ENCODE results near the gene TEKTIP1. TPM values are rescaled to one million over a fixed set of nuclear protein-coding genes. Genes with fewer than 3 reads are reported as not detected.
A peak's percentile ranks its signal among the peaks of the same experiment; 100 is the strongest.

The TEKTIP1 gene
- total RNA-seq, 2 donors from 2014 or later, result 2.1 to 4.0 TPM

DNA sequence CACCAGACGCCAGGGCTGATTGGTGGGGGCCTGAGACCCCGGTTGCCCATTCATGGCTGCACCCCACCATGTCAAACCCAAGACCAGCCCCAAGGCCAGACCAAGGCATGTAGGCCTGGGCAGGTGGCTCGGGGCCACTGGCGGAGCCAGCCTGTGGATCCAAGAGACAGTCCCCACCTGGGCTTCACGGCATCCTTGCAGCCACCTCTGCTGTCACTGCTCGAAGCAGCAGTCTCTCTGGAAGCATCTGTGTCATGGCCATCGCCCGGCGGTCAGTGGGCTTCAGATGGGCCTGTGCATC is 3.8 kb upstream of the TEKTIP1 start:
- Mint-ChIP-seq H3K36me3 (ENCODE audit: low read depth) (peaks cover 27% of the 10 kb centered on the region), H3K27me3 (no peaks in the 10 kb centered on the region), H3K9me3 (no peaks in the 10 kb centered on the region)

DNA sequence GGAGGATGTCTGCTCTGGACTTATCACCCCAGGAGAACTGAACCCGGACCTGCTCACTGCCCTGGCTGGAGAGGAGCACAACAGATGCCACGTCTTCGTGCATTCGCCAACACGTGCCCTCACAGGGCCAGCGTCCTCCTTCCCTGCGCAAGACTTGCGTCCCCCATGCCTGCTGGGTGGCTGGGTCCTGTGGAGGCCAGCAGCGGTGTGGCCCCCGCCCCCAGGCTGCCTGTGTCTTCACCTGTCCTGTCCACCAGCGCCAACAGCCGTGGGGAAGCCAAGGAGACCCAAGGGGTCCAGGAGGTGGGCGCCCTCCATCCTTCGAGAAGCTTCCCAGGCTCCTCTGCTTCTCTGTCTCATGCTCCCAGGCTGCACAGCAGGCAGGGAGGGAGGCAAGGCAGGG is 3.4 kb upstream of the TEKTIP1 start:
- Mint-ChIP-seq H3K4me3 (no peak overlapping the region), H3K27me3 (no peaks in the 10 kb centered on the region), H3K9me3 (no peaks in the 10 kb centered on the region), H3K27ac (no peak overlapping the region), H3K4me1 (no peaks in the 10 kb centered on the region), H3K36me3 (ENCODE audit: low read depth) (peaks cover 27% of the 10 kb centered on the region)
- ATAC-seq (replicated peaks), result no peak

More for the DNA sequence above, 3.8 kb upstream of the TEKTIP1 start:
- H3K4me1 Mint-ChIP-seq, result no peaks in the 10 kb centered on the region
- H3K27ac Mint-ChIP-seq, result no peak overlapping the region
- H3K4me3 Mint-ChIP-seq, result no peak overlapping the region
- ATAC-seq (replicated peaks), result no peak

GRCh38 chr19:3535981-3536380 is 3.0 kb upstream of the TEKTIP1 start:
- H3K4me1 Mint-ChIP-seq, result no peaks in the 10 kb centered on the region
- H3K27ac Mint-ChIP-seq, result no peak overlapping the region
- H3K9me3 Mint-ChIP-seq, result no peaks in the 10 kb centered on the region
- H3K27me3 Mint-ChIP-seq, result no peaks in the 10 kb centered on the region
- no peak overlapping the region for H3K4me3 Mint-ChIP-seq
- H3K36me3 Mint-ChIP-seq (ENCODE audit: low read depth), result peaks cover 27% of the 10 kb centered on the region
- ATAC-seq (replicated peaks), result no peak

DNA sequence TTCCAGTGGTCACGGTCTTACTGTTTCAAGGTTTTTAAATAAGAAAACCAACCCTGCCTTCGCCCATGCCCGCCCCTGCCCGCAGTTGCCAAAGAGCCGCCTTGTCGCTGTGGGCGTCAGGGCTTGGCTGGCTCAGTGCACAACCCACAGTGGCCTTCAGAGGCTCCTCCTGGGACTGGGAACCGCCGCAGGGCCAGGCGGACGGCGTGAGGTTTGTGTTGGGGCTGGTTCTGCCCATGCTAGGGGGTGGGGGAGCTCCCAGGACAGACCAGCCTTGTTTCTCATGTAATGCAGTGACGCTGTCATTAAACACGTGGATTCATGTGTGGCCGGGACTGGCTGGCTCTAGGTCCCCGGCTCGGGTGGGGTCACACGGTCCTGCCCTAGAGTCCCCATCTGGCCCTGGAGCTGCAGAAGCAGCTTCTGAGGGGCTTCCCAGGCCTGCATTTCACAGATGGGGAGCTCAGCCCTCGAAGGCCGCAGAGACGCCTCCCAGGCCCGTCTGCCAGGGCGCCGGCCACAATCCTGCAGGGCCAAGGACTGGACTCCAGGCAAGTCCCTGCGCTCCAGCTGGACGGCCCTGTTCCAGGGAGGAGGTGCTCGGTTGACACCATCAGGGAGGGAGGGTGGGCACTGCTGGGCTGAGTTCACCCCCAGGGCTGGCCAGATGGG is 2.4 kb upstream of the TEKTIP1 start:
- Mint-ChIP-seq H3K4me1 (no peaks in the 10 kb centered on the region), H3K36me3 (ENCODE audit: low read depth) (peaks cover 27% of the 10 kb centered on the region), H3K9me3 (no peaks in the 10 kb centered on the region), H3K4me3 (no peak overlapping the region), H3K27me3 (no peaks in the 10 kb centered on the region), H3K27ac (no peak overlapping the region)
- ATAC-seq (replicated peaks), result no peak

DNA sequence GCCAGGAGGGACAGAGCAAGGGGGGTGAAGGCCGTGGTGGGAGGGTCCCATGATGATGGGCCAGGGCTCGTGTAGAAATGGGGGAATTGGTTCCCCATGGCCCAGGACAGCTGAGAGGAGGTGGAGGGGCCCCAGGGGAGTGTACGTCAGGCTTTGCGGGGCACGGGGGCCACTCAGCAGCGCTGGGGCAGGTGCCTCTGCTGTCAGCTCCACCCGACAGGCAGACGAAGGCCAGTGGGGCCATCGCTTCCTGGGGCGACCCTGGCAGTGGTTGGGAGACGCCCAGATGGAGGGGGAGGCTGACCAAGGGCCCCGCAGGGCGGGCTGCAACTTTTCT is 1.9 kb upstream of the TEKTIP1 start:
- Mint-ChIP-seq H3K9me3 (no peaks in the 10 kb centered on the region), H3K36me3 (ENCODE audit: low read depth) (peaks cover 27% of the 10 kb centered on the region), H3K27ac (no peak overlapping the region), H3K27me3 (no peaks in the 10 kb centered on the region), H3K4me1 (no peaks in the 10 kb centered on the region), H3K4me3 (no peak overlapping the region)
- ATAC-seq (replicated peaks), result no peak

GRCh38 chr19:3537438-3538240 is 1.3 kb upstream of the TEKTIP1 start:
- H3K27ac Mint-ChIP-seq, result no peak overlapping the region
- ATAC-seq (replicated peaks), result peak; percentile 22
- H3K9me3 Mint-ChIP-seq, result no peaks in the 10 kb centered on the region
- no peaks in the 10 kb centered on the region for H3K27me3 Mint-ChIP-seq
- H3K36me3 Mint-ChIP-seq (ENCODE audit: low read depth), result peaks cover 27% of the 10 kb centered on the region
- H3K4me3 Mint-ChIP-seq, result no peak overlapping the region
- no peaks in the 10 kb centered on the region for H3K4me1 Mint-ChIP-seq

DNA sequence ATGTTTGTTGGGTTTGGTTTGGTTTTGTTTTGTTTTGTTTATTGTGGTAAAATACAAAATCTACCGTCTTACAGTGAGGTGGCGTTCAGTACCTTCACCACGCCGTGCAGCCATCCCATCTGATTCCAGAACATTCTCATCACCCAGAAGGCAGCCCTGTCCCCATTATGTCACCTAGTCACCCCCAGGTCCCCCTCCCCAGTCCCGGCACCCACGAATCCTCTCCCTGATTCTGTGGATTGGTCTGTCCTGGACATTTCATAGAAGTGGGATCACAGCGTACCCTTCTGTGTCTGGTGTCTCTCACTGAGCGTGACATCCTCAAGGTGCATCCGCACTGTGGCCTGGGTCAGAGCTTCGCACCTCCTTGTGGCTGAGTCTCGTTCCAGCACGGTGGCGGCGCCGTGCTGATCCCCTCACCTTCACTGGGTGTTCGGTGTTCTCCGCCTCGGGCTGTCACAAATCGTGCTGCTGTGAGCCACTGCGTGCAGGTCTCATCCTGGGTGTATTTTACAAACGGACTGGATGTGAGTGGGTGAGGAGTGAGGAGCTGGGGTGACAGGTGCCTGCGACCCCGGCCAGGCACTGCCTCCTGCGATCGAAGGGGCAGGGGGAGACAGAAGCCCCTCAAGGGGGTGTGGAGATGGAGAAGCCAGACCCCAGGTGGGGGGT is 580 bp upstream of the TEKTIP1 start:
- Mint-ChIP-seq H3K27ac (no peak overlapping the region), H3K4me1 (no peaks in the 10 kb centered on the region), H3K9me3 (no peaks in the 10 kb centered on the region), H3K4me3 (no peak overlapping the region), H3K27me3 (no peaks in the 10 kb centered on the region), H3K36me3 (ENCODE audit: low read depth) (peaks cover 21% of the 10 kb centered on the region)
- ATAC-seq (replicated peaks), result no peak

DNA sequence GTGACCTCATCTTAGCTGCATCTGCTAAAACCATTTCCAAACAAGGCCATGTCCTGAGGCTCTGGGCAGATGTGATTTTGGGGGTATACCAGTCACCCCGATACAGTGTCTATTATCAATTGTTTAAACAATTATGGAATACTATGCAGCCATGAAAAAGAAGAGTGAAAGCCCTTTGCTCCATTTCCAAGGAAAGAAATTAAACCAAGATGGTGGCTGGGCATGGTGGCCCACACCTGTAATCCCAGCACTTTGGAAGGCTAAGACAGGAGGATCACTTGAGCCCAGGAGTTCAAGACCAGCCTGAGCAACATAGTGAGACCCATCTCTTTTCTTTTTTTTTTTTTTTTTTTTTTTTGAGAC is 763 bp downstream of the TEKTIP1 start:
- no peak for ATAC-seq (replicated peaks)
- Mint-ChIP-seq H3K4me1 (no peaks in the 10 kb centered on the region), H3K27ac (no peak overlapping the region), H3K4me3 (no peak overlapping the region), H3K9me3 (no peaks in the 10 kb centered on the region), H3K27me3 (no peaks in the 10 kb centered on the region), H3K36me3 (ENCODE audit: low read depth) (peaks cover 8% of the 10 kb centered on the region)

- Mint-ChIP-seq H3K9me3 (no peaks in the 10 kb centered on the region), H3K4me1 (peaks cover 5% of the 10 kb centered on the region), H3K4me3 (no peak overlapping the region), H3K36me3 (ENCODE audit: low read depth) (peaks cover 13% of the 10 kb centered on the region), H3K27ac (no peak overlapping the region), H3K27me3 (no peaks in the 10 kb centered on the region)
- ATAC-seq (replicated peaks), result no peak
Measured at GRCh38 chr19:3543150-3544057, 4.4 kb downstream of the TEKTIP1 start.

GRCh38 chr19:3544058-3544376 is 5.0 kb downstream of the TEKTIP1 start:
- Mint-ChIP-seq H3K27ac (no peak overlapping the region), H3K27me3 (no peaks in the 10 kb centered on the region), H3K36me3 (ENCODE audit: low read depth) (peaks cover 13% of the 10 kb centered on the region), H3K4me1 (peaks cover 5% of the 10 kb centered on the region), H3K4me3 (no peak overlapping the region), H3K9me3 (no peaks in the 10 kb centered on the region)
- no peak for ATAC-seq (replicated peaks)

GRCh38 chr19:3544742-3545668 is 6.0 kb downstream of the TEKTIP1 start:
- peak overlapping the region; percentile 85 for H3K27ac Mint-ChIP-seq
- H3K4me3 Mint-ChIP-seq, result peak overlapping the region; percentile 13
- H3K27me3 Mint-ChIP-seq, result no peaks in the 10 kb centered on the region
- ATAC-seq (replicated peaks), result peak; percentile 78
- H3K4me1 Mint-ChIP-seq, result peaks cover 5% of the 10 kb centered on the region
- no peaks in the 10 kb centered on the region for H3K9me3 Mint-ChIP-seq
- peaks cover 18% of the 10 kb centered on the region for H3K36me3 Mint-ChIP-seq (ENCODE audit: low read depth)

GRCh38 chr19:3545669-3546034 is 6.7 kb downstream of the TEKTIP1 start:
- Mint-ChIP-seq H3K9me3 (no peaks in the 10 kb centered on the region), H3K27me3 (no peaks in the 10 kb centered on the region), H3K27ac (peak overlapping the region; percentile 85), H3K4me1 (peaks cover 5% of the 10 kb centered on the region), H3K36me3 (ENCODE audit: low read depth) (peaks cover 18% of the 10 kb centered on the region), H3K4me3 (peak overlapping the region; percentile 13)
- no peak for ATAC-seq (replicated peaks)

DNA sequence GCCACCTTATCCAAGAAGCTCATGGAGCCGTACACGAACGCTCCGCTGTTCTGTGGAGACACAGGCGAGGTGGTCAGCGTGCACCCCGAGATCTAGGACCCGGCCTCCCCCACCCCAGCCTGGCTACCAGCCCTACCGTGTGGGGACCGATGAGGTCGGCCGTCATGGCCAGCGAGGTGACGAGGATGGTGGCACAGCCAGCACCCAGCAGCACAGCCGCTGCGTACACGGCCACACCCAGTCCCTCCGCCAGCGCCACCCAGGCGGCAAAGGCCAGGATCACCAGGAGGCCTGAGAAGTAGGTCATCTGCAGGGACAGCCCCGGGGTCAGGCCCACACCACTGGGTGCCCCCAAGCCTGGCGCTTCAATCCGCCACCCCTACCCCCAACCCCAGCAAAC is 7.1 kb downstream of the TEKTIP1 start:
- no peaks in the 10 kb centered on the region for H3K27me3 Mint-ChIP-seq
- peak overlapping the region; percentile 85 for H3K27ac Mint-ChIP-seq
- peaks cover 5% of the 10 kb centered on the region for H3K4me1 Mint-ChIP-seq
- H3K4me3 Mint-ChIP-seq, result no peak overlapping the region
- ATAC-seq (replicated peaks), result no peak
- peaks cover 18% of the 10 kb centered on the region for H3K36me3 Mint-ChIP-seq (ENCODE audit: low read depth)
- no peaks in the 10 kb centered on the region for H3K9me3 Mint-ChIP-seq

- Mint-ChIP-seq H3K27ac (no peak overlapping the region), H3K4me1 (peaks cover 10% of the 10 kb centered on the region), H3K27me3 (no peaks in the 10 kb centered on the region), H3K36me3 (ENCODE audit: low read depth) (peaks cover 18% of the 10 kb centered on the region), H3K9me3 (no peaks in the 10 kb centered on the region), H3K4me3 (no peak overlapping the region)
- ATAC-seq (replicated peaks), result no peak
Measured at GRCh38 chr19:3547301-3547731, 8.3 kb downstream of the TEKTIP1 start.
